HFF-Myc (cell line): ENCODE data around the gene COA8.

Source experiments
- DNase-seq: peaks from one replicate; pipeline ENCODE4 v3.0.0-alpha.2; 2011; ENCODE audit warnings: low read depth; ENCODE audit errors: extremely low read depth
- H3K4me3 ChIP-seq: replicated peaks from 2 replicates; pipeline ENCODE4 v1.5.1; 2011; ENCODE audit warnings: low read depth, mild to moderate bottlenecking, control low read depth, low read length
- CTCF ChIP-seq: IDR thresholded peaks from 2 replicates; pipeline ENCODE4 v1.5.1; 2012; ENCODE audit warnings: mild to moderate bottlenecking, low read depth, low read length, control low read depth; ENCODE audit errors: missing control alignments

Gene COA8

DNA sequence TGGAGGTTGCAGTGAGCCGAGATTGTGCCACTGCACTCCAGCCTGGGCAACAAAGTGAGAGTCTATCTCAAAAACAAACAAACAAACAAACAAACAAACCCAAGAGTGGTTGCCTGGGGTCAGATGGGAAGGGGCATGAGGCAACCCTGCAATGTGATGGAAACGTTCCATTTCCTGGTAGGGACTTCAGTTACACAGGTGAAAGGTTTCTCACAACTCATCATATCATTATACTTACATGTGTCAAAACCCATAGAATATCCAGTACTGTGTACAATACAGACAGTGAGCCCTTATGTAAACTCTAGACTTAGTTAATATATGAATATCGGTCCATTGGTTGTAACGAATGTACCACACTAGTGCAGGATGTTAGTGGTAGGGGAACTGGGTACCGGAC is 59.1 kb downstream of the COA8 start:
- no peak for TF ChIP-seq CTCF

DNA sequence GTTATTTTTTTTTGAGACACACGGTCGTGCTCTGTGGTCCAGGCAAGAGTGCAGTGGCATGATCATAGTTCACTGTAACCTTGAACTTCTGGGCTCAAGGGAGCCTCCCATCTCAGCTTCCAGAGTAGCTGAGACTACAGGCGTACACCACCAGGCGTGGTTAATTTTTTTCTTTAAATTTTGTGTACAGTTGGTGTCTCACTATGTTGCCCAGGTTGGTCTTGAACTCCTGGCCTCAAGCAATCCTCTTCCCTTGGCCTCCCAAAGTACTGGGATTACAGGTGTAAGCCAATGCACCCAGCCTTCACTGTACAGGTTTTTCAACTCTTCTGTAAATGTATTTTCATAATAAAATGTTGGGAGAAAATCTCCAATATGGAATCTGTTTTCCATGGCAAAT is 60.5 kb downstream of the COA8 start:
- no peak overlapping the region for H3K4me3 ChIP-seq
- TF ChIP-seq CTCF: no peak
- no peak for DNase-seq

More for the DNA sequence above, 59.1 kb downstream of the COA8 start:
- H3K4me3 ChIP-seq: no peak overlapping the region
- no peak for DNase-seq

- H3K4me3 ChIP-seq: no peak overlapping the region
- TF ChIP-seq CTCF: no peak
Observed at GRCh38 chr14:103623883-103624482, 61.2 kb downstream of the COA8 start.

DNA sequence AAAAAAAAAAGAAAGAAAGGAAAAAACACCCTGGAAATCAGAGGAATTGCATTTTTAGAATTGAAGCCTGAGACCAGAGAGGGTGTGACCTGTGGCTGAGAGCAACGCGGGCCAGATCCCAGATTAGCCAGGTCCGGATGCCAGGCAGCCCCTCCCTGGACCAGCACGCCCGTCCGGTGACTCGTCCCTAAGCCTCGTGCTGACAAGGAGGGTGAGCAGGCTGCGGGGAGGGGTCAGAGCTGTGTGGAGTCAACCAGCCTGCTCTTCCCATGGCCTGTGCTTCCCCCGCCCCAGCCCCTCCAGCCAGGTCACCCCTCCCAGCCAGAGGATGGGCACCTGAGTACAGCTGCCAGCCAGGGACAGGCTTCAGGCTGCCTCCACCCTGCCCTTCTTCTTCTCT is 62.1 kb downstream of the COA8 start:
- TF ChIP-seq CTCF: no peak
- DNase-seq: peak; percentile 41
- no peak overlapping the region for H3K4me3 ChIP-seq

More at GRCh38 chr14:103623883-103624482, 61.2 kb downstream of the COA8 start:
- DNase-seq: no peak

GRCh38 chr14:103625356-103626095 is 62.8 kb downstream of the COA8 start:
- TF ChIP-seq CTCF: no peak
- no peak overlapping the region for H3K4me3 ChIP-seq
- DNase-seq: no peak

DNA sequence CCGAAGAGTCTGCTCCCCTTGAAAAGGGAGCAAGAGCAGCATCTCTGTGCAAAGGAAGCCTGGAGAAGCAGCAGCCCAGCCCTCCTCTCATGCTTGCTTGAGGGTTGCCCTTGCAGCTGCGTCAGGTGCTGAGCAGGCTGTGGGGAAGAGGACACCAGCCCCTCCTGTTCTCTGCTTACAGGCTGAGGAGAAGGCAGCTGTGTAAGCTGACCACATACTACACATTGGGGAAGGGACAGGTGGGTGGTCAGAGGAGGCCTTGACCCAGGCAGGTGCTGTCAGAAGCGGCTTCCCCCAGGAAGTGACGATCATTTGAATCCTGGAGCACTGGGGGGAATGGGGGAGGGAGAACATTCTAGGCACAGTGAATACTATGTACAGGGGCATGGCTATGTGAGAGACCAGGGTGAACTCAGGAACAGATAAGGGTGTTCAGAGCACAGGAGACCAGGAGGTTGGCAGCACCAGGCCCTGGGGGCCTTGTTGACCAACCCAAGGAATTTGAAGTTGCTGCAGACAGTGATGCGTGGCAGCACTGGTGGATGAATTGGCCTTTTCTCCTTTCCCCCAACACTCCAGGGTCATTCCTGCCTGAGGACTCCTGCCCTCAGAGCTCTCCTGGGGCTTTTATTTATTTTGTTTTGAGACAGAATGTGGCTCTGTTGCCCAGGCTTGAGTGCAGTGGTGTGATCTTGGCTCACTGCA is 63.5 kb downstream of the COA8 start:
- no peak for TF ChIP-seq CTCF
- no peak overlapping the region for H3K4me3 ChIP-seq
- no peak for DNase-seq
